ENCODE results near the gene GAS2.

- TF ChIP-seq NFE2L2 (conservative IDR thresholded peaks at IDR 0.05; ENCODE audit: low read length) (no peak), RFX5 (IDR thresholded peaks at IDR 0.05) (no peak), CTCF (IDR thresholded peaks at IDR 0.05) (no peak), SMC3 (IDR thresholded peaks at IDR 0.05) (no peak)
Observed at GRCh38 chr11:22798901-22799300, 132.5 kb downstream of the GAS2 start.

All from A549 (cell line).